Mononuclear cell (primary cell): ENCODE measurements around the gene LGALS4. TPM values are rescaled to one million over a fixed set of nuclear protein-coding genes. Genes with fewer than 3 reads are reported as not detected.
"Not testable (repeated sequence)": the region's sequence is repeated elsewhere in the genome, so short reads cannot be mapped to it uniquely, and the experiment has no call there.

ENCODE experiments used
- H3K27me3 ChIP-seq: 2 replicates; pipeline ENCODE4 v1.6.0; 2011; ENCODE audit warnings: low read length, control low read depth; ENCODE audit not compliant: insufficient read depth
- H3K4me1 ChIP-seq: 2 replicates; pipeline ENCODE4 v1.5.1; 2011; ENCODE audit warnings: mild to moderate bottlenecking, low read length, control low read depth; ENCODE audit not compliant: insufficient read depth
- H3K4me3 ChIP-seq: 2 replicates; pipeline ENCODE4 v1.5.1; 2011; ENCODE audit warnings: mild to moderate bottlenecking, low read length, moderate library complexity
- H3K9me3 ChIP-seq: 2 replicates; pipeline ENCODE4 v1.5.1; 2011; ENCODE audit warnings: low read depth, mild to moderate bottlenecking, control low read depth, low read length
- total RNA-seq: library from RNA; depleted of rRNA; stranded (reverse); fragments of >200 nt; gene quantifications from one replicate; pipeline ENCODE4 v1.2.3, GENCODE V29; 2012

The LGALS4 gene
- total RNA-seq, 1 donor: 0.21 TPM

- H3K4me1 ChIP-seq: no peaks in the 10 kb centered on the region
- H3K27me3 ChIP-seq: no peaks in the 10 kb centered on the region
- no peaks in the 10 kb centered on the region for H3K9me3 ChIP-seq
- no peak overlapping the region for H3K4me3 ChIP-seq
Observed at GRCh38 chr19:38784224-38784623, 28.5 kb downstream of the LGALS4 start.

- not testable (repeated sequence) for H3K9me3 ChIP-seq, H3K4me1 ChIP-seq, H3K4me3 ChIP-seq, H3K27me3 ChIP-seq
Observed at GRCh38 chr19:38782212-38782611, 30.5 kb downstream of the LGALS4 start.

GRCh38 chr19:38781058-38781457 is 31.7 kb downstream of the LGALS4 start:
- Histone ChIP-seq H3K4me1 (no peaks in the 10 kb centered on the region), H3K4me3 (no peak overlapping the region), H3K27me3 (no peaks in the 10 kb centered on the region), H3K9me3 (no peaks in the 10 kb centered on the region)

- Histone ChIP-seq H3K4me3 (no peak overlapping the region), H3K4me1 (no peaks in the 10 kb centered on the region), H3K27me3 (no peaks in the 10 kb centered on the region), H3K9me3 (no peaks in the 10 kb centered on the region)
Observed at GRCh38 chr19:38780443-38780842, 32.3 kb downstream of the LGALS4 start.

- Histone ChIP-seq H3K4me3 (no peak overlapping the region), H3K9me3 (no peaks in the 10 kb centered on the region), H3K27me3 (no peaks in the 10 kb centered on the region), H3K4me1 (no peaks in the 10 kb centered on the region)
Observed at GRCh38 chr19:38778733-38779132, 34.0 kb downstream of the LGALS4 start.

GRCh38 chr19:38774181-38774950 is 38.4 kb downstream of the LGALS4 start:
- peaks cover 8% of the 10 kb centered on the region for H3K4me1 ChIP-seq
- H3K9me3 ChIP-seq: no peaks in the 10 kb centered on the region
- no peak overlapping the region for H3K4me3 ChIP-seq
- no peaks in the 10 kb centered on the region for H3K27me3 ChIP-seq

GRCh38 chr19:38773469-38774177 is 39.1 kb downstream of the LGALS4 start, which contains the start of gene LGALS7:
LGALS7 (minus strand) TSS chr19:38773517; CDS start chr19:38773492, 25 bp downstream.
- Histone ChIP-seq H3K4me3 (no peak within 1 kb of the TSS), H3K4me1 (peaks cover 12% of the 10 kb centered on the region), H3K9me3 (no peaks in the 10 kb centered on the region), H3K27me3 (no peaks in the 10 kb centered on the region)

- H3K4me3 ChIP-seq, H3K9me3 ChIP-seq, H3K27me3 ChIP-seq: not testable (repeated sequence)
- H3K4me1 ChIP-seq: peaks cover 12% of the 10 kb centered on the region
Observed at GRCh38 chr19:38771569-38771968, 41.2 kb downstream of the LGALS4 start.

GRCh38 chr19:38770949-38771275 is 41.8 kb downstream of the LGALS4 start:
- not testable (repeated sequence) for H3K27me3 ChIP-seq, H3K9me3 ChIP-seq, H3K4me3 ChIP-seq
- peaks cover 12% of the 10 kb centered on the region for H3K4me1 ChIP-seq

GRCh38 chr19:38770228-38770948 is 42.4 kb downstream of the LGALS4 start:
- H3K4me3 ChIP-seq: peak overlapping the region; percentile 36
- peaks cover 12% of the 10 kb centered on the region for H3K4me1 ChIP-seq
- H3K9me3 ChIP-seq: not testable (repeated sequence)

GRCh38 chr19:38769635-38770211 is 43.0 kb downstream of the LGALS4 start:
- H3K9me3 ChIP-seq: no peaks in the 10 kb centered on the region
- no peaks in the 10 kb centered on the region for H3K27me3 ChIP-seq
- peaks cover 12% of the 10 kb centered on the region for H3K4me1 ChIP-seq
- peak overlapping the region; percentile 36 for H3K4me3 ChIP-seq

More at GRCh38 chr19:38770228-38770948, 42.4 kb downstream of the LGALS4 start:
- H3K27me3 ChIP-seq: not testable (repeated sequence)

- H3K27me3 ChIP-seq: no peaks in the 10 kb centered on the region
- H3K9me3 ChIP-seq: no peaks in the 10 kb centered on the region
- H3K4me3 ChIP-seq: no peak overlapping the region
- H3K4me1 ChIP-seq: peaks cover 12% of the 10 kb centered on the region
Observed at GRCh38 chr19:38766276-38767047, 46.3 kb downstream of the LGALS4 start.

GRCh38 chr19:38765214-38765613 is 47.5 kb downstream of the LGALS4 start:
- Histone ChIP-seq H3K9me3 (no peaks in the 10 kb centered on the region), H3K27me3 (no peaks in the 10 kb centered on the region), H3K4me3 (no peak overlapping the region), H3K4me1 (peaks cover 12% of the 10 kb centered on the region)

- Histone ChIP-seq H3K4me3 (no peak overlapping the region), H3K27me3 (no peaks in the 10 kb centered on the region), H3K9me3 (no peaks in the 10 kb centered on the region), H3K4me1 (peaks cover 11% of the 10 kb centered on the region)
Observed at GRCh38 chr19:38763795-38764220, 48.9 kb downstream of the LGALS4 start.
